HG02852 (cell line): Measurements from ENCODE around the gene USP44.

ENCODE experiments used
- ATAC-seq: cut with Tn5 transposase; IDR thresholded peaks from one replicate; pipeline ENCODE4 v1.9.1; 2021; ENCODE audit warnings: mild to moderate bottlenecking, moderate library complexity; ENCODE audit not compliant: unreplicated experiment

Gene USP44

DNA sequence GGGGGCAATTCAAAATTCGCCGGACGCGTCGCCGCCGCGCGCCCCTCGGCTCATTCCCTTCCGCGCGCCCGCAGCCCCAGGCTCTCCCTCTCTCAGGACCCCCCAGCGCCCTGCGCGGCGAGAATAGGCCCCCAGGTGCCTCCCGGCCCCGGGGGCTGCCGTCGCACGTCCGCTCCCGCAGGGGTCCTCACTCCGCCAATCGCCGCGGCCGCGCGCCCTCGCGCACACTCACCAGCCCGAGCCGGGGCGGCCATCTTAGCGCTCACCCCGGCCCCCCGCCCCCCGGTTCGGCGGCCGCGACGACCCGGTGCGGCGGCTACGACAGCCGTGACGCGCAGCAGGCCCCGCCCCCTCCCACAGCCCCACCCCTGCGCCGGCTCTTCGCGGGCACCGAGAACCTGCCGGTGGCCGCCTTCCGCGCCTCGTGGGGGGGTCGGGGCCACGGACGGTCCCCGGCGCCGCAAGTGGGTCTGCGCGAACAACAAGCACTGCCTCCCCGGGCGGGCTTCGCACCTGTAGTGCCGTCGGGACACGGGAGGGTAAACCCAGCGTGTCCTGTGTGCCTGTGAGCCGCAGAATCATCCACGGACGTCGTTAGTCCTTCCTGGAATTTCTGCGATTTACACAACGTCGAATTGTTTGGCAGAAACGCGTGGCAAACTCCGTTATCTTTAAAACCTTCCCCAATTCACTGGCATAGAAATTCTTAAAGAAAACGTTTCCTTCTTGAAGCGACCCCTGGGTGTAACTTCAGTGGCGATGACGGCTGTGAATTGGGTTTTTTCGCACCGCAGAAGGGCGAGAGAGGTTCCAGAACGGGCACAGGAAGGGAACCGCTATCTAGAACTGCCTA lies 2.5 kb downstream of the USP44 start:
- ATAC-seq, result no peak

DNA sequence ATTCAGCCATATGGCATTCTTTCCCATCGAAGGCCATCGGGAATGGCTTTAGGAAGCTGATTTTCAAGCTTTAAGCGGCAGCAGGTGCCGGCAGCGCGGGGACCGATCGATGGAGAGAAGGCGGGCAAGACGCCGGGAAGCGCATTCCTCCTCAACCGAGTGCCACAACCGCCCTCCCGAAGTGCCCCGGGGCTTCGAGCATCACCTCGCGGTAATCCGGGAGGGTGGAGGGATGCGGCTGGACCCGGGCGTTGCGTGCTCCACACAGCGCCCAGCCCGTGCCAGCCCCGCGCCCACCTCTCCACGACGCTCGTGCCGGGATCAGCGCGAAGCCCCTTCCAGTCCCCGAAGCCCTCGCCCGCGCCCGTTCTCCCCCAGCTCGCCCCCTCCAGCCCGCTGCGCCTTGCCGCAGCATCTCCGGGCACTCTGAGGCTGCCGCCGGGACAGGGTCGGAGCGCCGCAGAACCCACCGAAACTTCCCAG lies 3.2 kb downstream of the USP44 start:
- no peak for ATAC-seq

DNA sequence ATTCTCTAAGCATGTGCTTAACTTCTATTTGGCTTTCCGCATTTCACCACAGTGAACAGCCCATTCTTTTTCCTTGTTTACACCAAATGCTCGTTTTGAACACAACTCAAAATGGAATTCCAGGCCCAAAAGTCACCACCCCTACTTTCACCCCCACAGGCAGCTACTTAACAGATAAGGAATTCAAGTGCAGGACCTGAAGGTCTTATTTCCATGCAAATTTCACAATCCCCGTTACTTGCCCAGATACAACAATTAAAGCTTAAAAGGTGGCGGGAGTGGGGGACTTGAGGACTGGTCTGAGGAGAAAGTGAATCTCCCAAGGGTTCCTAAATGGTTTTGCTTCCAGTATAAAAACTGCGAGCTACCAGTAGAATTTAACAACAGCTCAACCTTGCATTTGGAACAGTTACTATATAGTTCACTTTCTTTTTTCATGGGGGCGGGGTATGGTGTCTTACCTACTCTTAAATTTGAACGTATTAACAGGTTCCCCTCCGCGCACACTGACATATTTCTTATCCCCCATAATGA lies 3.7 kb downstream of the USP44 start:
- no peak for ATAC-seq

DNA sequence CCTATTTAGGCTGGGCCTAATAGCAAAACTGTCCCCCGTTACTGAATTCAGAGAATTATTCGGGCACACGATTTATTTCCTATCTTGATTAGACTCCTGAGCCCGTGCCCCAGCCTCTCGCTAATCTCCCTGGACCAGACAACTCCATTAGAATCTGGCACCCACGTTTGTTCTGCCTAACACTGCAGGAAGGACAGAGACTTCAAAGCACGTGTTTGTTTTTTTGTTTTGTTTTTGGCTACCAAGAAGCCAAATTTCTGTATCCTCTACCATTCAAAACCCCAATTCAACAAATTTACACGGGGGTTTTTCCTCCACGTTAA lies 4.8 kb downstream of the USP44 start:
- ATAC-seq, result no peak

DNA sequence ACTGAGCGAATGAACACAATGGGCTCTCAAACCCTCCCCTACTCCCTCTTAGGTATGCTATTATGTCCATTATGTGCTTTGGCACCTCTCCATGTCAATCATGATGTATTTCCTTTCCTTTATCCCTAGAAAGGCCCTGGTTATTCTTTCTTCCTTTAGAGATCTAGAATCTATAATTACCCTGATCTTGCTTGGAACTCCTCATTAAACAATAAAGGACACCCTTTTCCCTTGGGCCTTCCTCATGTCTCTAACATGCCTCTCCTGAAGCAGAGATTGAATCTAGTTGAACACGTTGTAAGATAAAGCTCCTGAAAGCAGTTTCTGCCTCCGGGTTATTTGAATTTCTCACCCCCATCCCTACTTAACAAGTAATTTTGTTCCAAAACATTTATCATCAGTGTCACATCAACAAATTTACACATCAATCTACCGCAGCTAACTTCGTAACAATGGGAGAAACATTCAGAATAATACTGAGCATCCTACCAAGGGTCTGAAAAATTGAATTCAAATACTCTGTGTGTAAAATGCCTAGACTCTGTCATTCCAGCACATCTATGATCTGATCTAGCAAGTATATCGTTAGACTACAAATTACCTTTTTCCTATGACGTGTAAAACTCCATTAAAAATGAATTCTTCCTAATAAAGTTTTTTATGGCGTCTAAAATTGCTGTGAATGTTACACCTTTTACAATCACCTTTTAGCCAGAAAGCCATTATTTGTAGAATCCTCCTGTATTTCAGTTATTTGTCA lies 5.4 kb downstream of the USP44 start:
- ATAC-seq, result no peak

DNA sequence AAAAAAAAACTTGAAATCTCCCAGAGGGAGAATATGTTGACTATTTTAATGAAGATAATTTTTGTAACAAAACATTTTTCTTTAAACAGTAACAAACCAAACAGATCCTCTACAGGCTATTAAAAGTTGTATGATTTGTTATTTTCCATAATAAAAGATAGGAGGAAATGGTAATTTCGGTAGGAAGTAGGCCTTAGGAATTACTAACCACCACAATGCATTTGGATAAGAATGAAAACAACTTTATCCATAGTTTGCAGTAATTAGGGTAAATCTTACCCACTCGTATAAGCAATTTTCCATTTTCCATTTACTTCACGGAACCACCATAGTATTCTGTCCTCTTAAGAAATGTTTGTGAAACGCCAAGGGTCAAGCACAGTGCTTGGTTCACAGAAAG lies 6.0 kb downstream of the USP44 start:
- no peak for ATAC-seq

DNA sequence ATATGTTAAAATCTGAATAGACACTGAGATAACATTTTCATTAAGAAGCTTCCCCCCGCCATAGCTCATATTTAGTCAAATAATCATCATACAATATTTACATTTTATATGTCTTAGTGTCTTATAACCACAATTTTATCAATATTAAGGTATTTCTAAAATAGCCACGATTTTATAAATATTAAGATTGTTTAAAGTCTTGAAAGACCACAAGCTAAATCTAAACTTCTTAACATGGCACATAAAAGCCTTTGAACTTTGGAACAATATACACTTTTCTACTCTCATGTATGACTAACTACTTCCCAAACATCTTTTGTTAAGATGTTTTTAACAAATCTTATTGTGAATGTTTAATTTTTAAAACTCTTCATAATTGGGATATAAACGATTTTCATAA lies 6.5 kb downstream of the USP44 start:
- ATAC-seq, result no peak

DNA sequence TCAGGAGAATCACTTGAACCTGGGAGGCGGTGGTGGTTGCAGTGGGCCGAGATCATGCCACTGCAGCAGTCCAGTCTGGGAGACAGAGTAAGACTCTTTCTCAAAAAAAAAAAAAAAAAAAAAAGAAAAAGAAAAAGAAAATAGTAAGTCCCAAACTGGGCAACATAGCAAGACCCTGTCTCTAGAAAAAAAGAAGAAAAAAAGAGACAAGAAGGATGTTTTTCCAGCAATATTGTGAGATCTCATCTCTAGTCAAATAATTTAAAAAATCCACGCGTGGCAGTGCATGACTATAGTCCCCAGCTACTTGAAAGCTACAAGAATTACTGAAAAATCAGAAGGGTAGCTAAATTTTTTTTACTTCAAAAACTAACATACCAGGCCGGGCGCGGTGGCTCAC lies 8.0 kb downstream of the USP44 start:
- no peak for ATAC-seq

DNA sequence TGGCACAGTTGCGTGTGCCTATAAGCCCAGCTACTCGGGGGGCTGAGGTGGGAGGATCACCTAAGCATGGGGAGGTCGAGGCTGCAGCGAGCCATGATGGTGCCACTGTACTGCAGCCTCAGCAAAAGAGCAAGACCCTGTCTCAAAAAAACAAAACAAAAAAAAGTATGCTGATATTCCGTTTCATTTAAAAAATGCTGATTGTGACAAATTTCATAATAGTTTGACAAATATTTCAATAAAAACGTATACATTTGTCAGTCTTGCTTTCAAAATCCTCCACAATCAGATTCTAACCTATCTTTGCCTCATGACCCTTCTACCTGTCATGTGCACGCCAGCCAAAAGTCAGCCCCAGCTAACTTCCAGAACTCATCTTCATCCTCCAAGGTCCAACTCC lies 9.8 kb downstream of the USP44 start:
- no peak for ATAC-seq

DNA sequence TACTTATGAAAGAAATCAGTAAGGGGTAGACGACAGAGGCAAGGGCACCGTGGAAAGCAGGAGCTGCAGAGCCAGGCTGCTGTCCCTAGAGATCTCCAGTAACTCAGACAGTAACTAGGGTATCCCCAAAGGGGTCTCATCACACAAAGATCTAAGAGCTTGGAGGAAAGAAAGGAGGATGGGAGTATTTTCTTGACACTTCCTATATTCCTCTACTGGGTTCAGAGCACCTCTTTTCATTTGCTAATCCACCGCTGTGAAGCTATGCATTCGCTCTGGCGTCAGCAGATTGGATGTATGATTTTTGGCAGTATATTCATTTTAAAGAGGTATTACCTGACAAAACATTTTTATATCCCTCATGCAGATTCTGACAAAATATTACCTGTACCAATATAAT lies 12.6 kb downstream of the USP44 start:
- ATAC-seq, result no peak

DNA sequence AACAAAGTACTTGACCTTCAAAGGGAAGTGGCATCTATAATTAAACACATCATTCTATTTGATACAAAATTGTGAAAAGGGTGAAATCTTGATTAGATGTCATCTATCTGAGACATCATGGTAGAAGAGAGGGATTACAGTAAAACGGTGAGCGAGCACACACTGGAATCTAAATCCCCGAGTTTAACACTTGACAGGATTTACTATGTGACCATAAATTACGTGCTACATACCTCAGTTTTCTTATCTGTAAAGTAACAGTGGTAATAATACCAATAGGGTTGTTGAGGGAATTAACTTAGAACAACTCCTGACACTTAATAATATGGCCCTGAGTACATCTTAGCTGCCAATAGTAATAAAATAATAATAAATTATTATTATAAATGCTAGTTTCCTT lies 13.3 kb downstream of the USP44 start:
- no peak for ATAC-seq

DNA sequence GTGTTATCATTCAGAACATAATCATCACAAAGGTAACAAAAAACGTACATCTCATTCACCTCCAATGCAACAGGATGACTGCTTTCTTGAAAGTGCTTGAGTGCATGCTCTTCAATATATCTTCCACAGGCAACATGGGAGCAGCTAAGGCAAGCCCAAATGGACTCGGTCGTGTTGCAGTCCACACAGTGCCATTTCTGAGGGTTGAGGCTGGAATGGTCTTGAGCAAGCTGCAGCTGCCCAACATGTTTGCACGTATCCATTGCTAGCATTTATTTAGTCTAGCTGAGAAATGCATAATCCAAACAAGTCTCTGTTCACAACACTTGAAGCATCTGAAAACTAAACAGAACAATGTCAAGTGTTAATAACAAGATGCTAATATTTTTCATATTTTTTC lies 17.3 kb downstream of the USP44 start:
- no peak for ATAC-seq

DNA sequence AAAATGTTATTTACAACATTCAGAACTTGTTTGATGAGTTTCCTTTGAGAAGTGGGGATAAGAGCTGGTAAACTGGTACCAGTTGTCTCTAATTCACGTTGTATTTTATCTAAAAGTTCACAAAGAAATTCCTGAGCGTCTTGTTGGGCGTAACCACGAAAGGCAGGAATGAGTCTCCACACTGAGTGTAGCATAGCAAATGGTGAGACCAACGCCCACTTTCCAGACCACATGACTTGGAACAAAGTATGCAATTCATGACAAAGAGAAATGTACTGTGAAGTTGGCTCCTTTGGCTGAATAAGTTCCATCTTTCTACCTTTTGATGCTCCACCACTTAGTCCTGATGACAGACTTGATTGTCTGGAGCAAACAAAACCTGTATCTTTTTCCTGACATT lies 18.4 kb downstream of the USP44 start:
- ATAC-seq, result no peak

DNA sequence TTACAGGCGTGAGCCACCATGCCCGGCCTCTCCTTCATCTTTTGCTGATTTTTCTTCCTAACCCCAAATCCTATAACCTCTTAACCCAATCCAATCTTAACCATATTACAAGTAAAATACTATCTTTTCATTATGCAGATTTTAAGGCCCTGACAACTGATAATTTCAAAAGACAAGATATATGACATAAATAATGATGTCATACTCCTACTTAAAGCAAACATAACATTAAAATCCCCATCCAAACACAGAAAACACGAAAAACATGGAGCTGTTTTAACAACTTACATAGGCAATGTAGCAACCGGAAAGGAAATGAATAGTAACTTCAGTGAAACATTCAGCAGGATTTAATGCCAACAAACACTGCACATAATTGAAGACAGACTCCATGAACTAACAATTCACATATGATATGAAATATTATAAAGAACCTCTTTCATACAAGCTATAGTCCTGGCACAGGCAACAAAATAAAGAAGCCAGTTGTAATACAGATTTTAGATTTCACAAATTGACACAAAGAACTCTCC lies 21.5 kb downstream of the USP44 start:
- ATAC-seq, result no peak

DNA sequence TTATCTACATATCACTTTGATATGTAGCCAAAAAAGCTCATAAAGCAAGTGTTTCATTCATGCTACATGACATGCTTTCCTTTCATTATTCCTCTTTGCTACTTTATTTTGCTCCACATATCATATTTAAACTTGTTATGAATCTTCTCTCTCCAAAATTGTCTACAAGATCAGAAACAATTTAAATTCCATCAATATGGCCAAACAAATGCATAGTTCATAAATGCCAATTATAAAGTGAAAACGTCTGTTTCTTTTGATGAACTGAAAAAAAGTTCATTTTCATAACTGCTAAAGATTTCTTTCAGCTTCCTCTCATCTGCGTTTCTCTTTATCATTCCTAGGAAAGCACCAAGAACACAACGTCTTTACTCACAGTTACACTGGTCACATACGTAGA lies 22.8 kb downstream of the USP44 start:
- ATAC-seq, result no peak

DNA sequence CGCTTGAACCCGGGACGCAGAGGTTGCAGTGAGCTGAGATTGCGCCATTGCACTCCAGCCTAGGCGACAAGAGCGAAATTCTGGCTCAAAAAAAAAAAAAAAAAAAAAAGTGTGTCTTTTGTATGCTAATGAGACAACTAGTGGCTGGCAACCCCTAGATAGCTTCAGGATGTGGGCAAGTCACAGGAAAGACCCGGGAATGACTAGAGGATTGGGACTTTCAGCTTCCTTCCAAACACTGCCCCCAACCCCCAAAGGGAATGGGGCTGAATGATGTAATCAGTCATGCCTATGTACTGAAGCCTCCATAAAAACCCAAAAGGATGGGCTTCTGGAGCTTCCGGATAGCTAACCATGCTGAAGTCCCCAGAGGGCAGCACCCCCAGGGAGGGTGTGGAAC lies 28.6 kb downstream of the USP44 start:
- no peak for ATAC-seq

DNA sequence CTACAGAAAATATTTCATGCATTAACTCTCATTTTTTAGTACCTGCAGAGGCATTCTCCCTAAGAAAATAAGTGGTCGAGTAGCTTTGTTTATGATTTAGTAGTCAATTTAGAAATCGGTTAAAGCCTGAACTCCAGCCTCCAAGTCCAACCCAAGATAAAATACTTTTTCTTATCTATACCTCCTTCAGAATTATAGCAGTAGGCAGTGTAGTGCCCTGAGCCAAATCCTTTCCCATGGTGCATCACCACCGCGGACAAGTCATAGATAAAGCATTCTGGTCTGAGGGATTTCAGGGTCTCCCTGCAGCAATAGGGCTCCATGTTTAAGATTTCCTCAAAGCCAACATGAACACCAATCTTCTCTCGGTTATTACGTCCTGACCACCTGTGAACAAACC lies 30.5 kb downstream of the USP44 start:
- no peak for ATAC-seq

DNA sequence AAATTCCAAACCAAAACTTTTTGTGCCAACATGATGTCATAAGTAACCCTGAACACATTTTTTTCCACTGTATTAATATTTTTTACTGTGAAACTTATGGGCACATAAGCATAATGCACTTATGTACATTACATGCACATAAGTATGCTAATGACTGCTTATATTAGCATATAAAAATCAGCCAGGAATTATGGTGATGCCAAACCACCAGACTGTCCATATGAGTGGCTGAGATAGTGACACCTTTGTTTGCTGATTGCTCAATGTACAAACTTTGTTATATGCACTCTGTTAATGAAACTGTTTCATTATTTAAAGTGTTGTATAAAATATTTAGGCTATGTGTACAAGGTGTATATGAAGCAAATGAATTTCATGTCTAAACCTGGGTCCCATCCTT lies 32.3 kb downstream of the USP44 start:
- no peak for ATAC-seq

DNA sequence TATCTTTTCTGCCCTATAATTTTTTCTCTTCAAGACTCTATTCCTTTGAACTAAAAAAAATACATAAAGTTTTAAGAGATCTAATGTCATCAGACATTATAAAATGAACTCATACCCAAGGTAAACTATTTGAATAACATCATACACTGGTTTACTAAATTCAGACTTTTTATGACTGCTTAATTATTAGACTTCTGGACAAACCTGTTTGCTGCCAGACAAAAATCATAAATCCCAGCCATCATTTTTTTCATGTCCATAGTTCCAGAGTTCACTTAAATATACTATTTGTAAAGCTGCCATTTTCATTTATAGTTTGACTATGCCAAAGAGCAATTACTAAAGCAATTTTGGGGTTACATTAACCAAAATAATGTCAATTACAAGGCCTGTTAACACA lies 34.0 kb downstream of the USP44 start:
- no peak for ATAC-seq

DNA sequence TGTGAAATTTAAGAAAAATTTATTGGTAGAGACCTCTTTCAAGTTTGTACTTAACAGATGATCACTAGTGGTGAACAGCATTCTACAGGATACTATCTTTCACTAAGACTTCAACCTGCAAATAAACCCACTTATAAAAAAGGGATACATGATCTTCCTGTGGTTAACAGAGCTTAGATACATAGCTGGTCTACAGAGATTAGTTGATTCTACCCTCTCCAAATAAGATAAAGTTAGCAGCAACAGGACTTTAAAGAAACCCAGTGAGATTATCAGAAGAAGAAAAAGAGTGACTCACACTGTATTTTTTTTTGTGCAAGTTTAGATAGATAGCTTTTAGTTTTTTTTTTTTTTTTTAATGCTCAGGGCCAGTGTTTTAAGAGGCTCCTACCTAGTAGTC lies 34.5 kb downstream of the USP44 start:
- no peak for ATAC-seq

DNA sequence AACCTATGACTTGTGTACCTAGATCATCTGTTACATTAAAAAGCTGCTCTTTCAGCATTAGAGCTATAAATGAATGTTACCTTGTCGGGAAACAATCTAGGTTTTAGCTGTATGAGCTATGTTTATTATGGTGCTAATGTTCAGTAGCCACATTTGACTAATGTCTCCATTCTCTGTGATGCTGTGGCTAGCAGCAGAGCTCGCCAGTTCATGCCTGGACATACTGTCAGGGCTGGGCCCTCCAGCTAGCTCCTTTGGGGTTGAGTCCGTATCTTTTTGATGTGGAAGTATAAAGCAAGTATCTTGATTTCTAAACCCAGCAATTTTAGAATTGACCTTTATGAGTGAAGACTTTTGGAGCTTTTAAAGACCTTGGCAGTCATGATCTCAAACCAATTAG lies 36.1 kb downstream of the USP44 start:
- no peak for ATAC-seq

DNA sequence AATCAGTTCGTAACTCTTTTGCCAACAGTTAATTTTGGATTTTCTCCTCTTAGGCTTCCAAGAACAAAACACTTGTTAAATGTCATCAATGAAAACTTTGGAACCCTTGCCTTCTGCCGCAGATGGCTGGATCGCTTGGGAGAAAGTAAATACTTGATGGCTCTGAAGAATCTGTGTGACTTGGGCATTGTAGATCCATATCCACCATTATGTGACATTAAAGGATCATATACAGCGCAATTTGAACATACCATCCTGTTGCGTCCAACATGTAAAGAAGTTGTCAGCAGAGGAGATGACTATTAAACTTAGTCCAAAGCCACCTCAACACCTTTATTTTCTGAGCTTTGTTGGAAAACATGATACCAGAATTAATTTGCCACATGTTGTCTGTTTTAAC lies 37.7 kb downstream of the USP44 start:
- no peak for ATAC-seq
